ENCODE measurements around the gene SLC44A2. TPM values are rescaled to one million over a fixed set of nuclear protein-coding genes. Genes with fewer than 3 reads are reported as not detected.

The SLC44A2 gene
- total and polyA plus RNA-seq, 10 of the 15 experiments (the other 5 are each of a cell fraction or from before 2014, with no cell fraction given), result 3.0 to 51.3 (median 26.8) TPM

DNA sequence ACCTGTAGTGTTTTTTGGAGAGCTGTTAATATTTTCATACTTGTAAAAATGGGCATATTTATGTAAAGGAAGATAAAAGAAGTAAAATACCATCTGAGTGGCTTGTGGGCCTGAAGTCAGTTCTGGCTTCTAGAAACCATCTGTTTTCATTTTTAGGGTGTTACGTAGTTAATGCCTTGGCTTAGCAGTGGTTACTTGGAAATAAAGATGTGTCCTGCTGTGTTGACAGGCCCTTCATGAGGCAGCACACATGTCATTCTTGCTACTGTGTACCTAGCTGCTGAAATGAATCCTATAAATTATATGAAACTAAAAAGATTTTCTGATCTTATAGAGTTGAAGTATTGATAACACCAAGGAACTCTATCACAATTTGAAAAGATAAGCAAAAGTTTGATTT lies 44.8 kb downstream of the SLC44A2 start:
- Histone ChIP-seq H3K36me3 (ENCODE audit: control insufficient read depth in 2 of 2, insufficient read depth in 2 of 2, low read length in 1 of 2) (peaks cover 23 to 39% of the 10 kb centered on the region in 2 experiments), H4K20me1 (ENCODE audit: control insufficient read depth, insufficient read depth) (peaks cover 17% of the 10 kb centered on the region), H3K27me3 (replicated peaks in 1 of 2; ENCODE audit: control insufficient read depth in 2 of 2, insufficient read depth in 2 of 2, low read length in 1 of 2) (no peaks in the 10 kb centered on the region), H3K27ac (ENCODE audit: control insufficient read depth, insufficient read depth) (no peak overlapping the region), H2AFZ (ENCODE audit: control insufficient read depth, low read depth, low read length) (no peak overlapping the region), H3K4me3 (no peak overlapping the region), H3K79me2 (ENCODE audit: control insufficient read depth, insufficient read depth, low read length) (peaks cover 61% of the 10 kb centered on the region), H3K4me1 (ENCODE audit: control insufficient read depth, insufficient read depth, low read length) (peaks cover 14% of the 10 kb centered on the region), H3K4me2 (ENCODE audit: control insufficient read depth, insufficient read depth) (no peak overlapping the region), H3K9me3 (replicated peaks; ENCODE audit: control insufficient read depth, insufficient read depth, low read length) (no peaks in the 10 kb centered on the region), H3K9ac (ENCODE audit: control insufficient read depth, insufficient read depth, low read length) (no peak overlapping the region)
- 96% methylated on average over 1 of the region's 1 CpG for WGBS (ENCODE audit: insufficient coverage, insufficient replicate concordance, low lambda C conversion rate, missing lambda C conversion rate)
- POLR2A ChIA-PET, result no interaction called here
- CTCF ChIA-PET, result interaction anchor here (1.2 to 1.3 kb wide), 2 partner anchors 30 to 47 kb away, joined by 4 to 5 read pairs; partner anchors contain the start of gene DNM2
- DNase-seq (ENCODE audit: low read depth, low spot score), result no peak
- intact Hi-C loops (cut with micrococcal nuclease; ENCODE audit: unreplicated experiment) (no loop called here), in situ Hi-C loops (cut with MboI) (no loop called here)
- SMC1A ChIA-PET (ENCODE audit: uncharacterized antibody, unreplicated experiment), result no interaction called here
- TF ChIP-seq SREBF1 (IDR thresholded peaks at IDR 0.05; ENCODE audit: low read length) (no peak), HDAC6 (IDR thresholded peaks at IDR 0.05; ENCODE audit: unreplicated experiment) (no peak), CBX3 (IDR thresholded peaks at IDR 0.05; ENCODE audit: borderline replicate concordance, low read depth) (no peak), FOXM1 (IDR thresholded peaks at IDR 0.05; ENCODE audit: low read depth, low read length) (no peak), IKZF2 (IDR thresholded peaks at IDR 0.05) (no peak), TCF12 (IDR thresholded peaks at IDR 0.05; ENCODE audit: low read depth, low read length) (no peak), E4F1 (IDR thresholded peaks at IDR 0.05; ENCODE audit: borderline replicate concordance, partially characterized antibody) (no peak), IKZF1 (conservative IDR thresholded peaks at IDR 0.05) (no peak), MTA3 (IDR thresholded peaks at IDR 0.05; ENCODE audit: borderline replicate concordance, low read length) (no peak), PAX5 (IDR thresholded peaks at IDR 0.05; ENCODE audit: borderline replicate concordance, low read depth, low read length) (no peak), NBN (IDR thresholded peaks at IDR 0.05) (no peak), ZSCAN29 (IDR thresholded peaks at IDR 0.05) (no peak), ZNF384 (IDR thresholded peaks at IDR 0.05; ENCODE audit: borderline replicate concordance, low read depth, low read length) (no peak), MXI1 (IDR thresholded peaks at IDR 0.05; ENCODE audit: low read depth, low read length) (no peak), NFXL1 (IDR thresholded peaks at IDR 0.05; ENCODE audit: borderline replicate concordance) (no peak)
- no peak for FAIRE-seq
- ATAC-seq, result no peak
- no TSS peak for BruUV-seq (replicated peaks)
- RAD21 ChIA-PET (ENCODE audit: unreplicated experiment), result no interaction called here
